CD4-positive, alpha-beta T cell (primary cell): ENCODE measurements around the gene USB1. TPM values are rescaled to one million over a fixed set of nuclear protein-coding genes. Genes with fewer than 3 reads are reported as not detected.

Source experiments
- ATAC-seq: fragments of 200-7000 bp; cut with Tn5 transposase; one replicate; pipeline ENCODE4 v1.10.0; 2022; ENCODE audit warnings: mild to moderate bottlenecking; ENCODE audit not compliant: poor library complexity
- CTCF ChIA-PET: fragments of 350-600 bp; sonication (Branson Sonifier 250); formaldehyde crosslinking; loops from one replicate; lab custom pipeline; 2021; ENCODE audit warnings: antibody characterized with exemption, inconsistent platforms; lab: Charles Lee
- POLR2A ChIA-PET: fragments of 350-600 bp; sonication (Branson Sonifier 250); formaldehyde crosslinking; loops from one replicate; lab custom pipeline; 2021; ENCODE audit warnings: antibody characterized with exemption, inconsistent platforms; lab: Charles Lee
- DNase-seq, 14 experiments: peaks; one replicate each; pipeline ENCODE4 v3.0.0-alpha.2; 2013 to 2020; ENCODE audit warnings: mixed read lengths in 2 of 14
- H3K27ac ChIP-seq, 2 donors: one replicate each; pipeline versions ENCODE4 v1.5.1 to v1.7.0; 2013; ENCODE audit warnings: low read length in 2 of 2, low read depth in 1 of 2, mild to moderate bottlenecking in 1 of 2
- H3K27me3 ChIP-seq, 2 experiments: 1 replicate in 1 of 2; 2 replicates in 1 of 2; pipeline versions ENCODE4 v1.6.1 to v1.7.0; 2013; ENCODE audit warnings: low read length in 2 of 2, control low read depth in 1 of 2, mild to moderate bottlenecking in 1 of 2, moderate library complexity in 1 of 2; ENCODE audit not compliant: insufficient read depth in 2 of 2, control insufficient read depth in 1 of 2
- H3K36me3 ChIP-seq: one replicate; pipeline ENCODE4 v1.6.1; 2013; ENCODE audit warnings: low read length, control low read depth; ENCODE audit not compliant: insufficient read depth
- H3K4me1 ChIP-seq: one replicate; pipeline ENCODE4 v1.6.1; 2013; ENCODE audit warnings: low read length, control low read depth; ENCODE audit not compliant: insufficient read depth
- H3K4me3 ChIP-seq: one replicate; pipeline ENCODE4 v1.5.1; 2013; ENCODE audit warnings: mild to moderate bottlenecking, low read length, moderate library complexity
- H3K9me3 ChIP-seq, 2 experiments: 1 replicate in 1 of 2; 2 replicates in 1 of 2; pipeline versions ENCODE4 v1.6.1 to v1.7.0; 2013; ENCODE audit warnings: low read length in 2 of 2, mild to moderate bottlenecking in 2 of 2, control low read depth in 1 of 2, moderate library complexity in 1 of 2; ENCODE audit not compliant: control insufficient read depth in 1 of 2, insufficient read depth in 1 of 2
- H3K27ac Mint-ChIP-seq: one replicate; pipeline ENCODE4 v1.8.0; 2020; ENCODE audit warnings: mixed read lengths
- H3K27me3 Mint-ChIP-seq: one replicate; pipeline ENCODE4 v1.8.0; 2021; ENCODE audit warnings: mixed read lengths
- H3K36me3 Mint-ChIP-seq: one replicate; pipeline ENCODE4 v1.8.0; 2021; ENCODE audit warnings: low read depth, mixed read lengths
- H3K4me1 Mint-ChIP-seq: one replicate; pipeline ENCODE4 v1.8.0; 2021; ENCODE audit warnings: low read depth, mixed read lengths
- H3K4me3 Mint-ChIP-seq: one replicate; pipeline ENCODE4 v1.8.0; 2020; ENCODE audit warnings: mild to moderate bottlenecking, mixed read lengths
- H3K9me3 Mint-ChIP-seq: one replicate; pipeline ENCODE4 v1.8.0; 2020; ENCODE audit warnings: mixed read lengths
- CTCF ChIP-seq: fragments of 200-600 bp; IDR thresholded peaks from one replicate; pipeline ENCODE4 v1.8.0; 2022; ENCODE audit warnings: antibody characterized with exemption, mild to moderate bottlenecking
- intact Hi-C, 2 experiments: fragments of 100-400 bp; cut with DNase I in 1 of 2; cut with micrococcal nuclease in 1 of 2; formaldehyde crosslinking; loops; one replicate each; pipeline versions ENCODE4 v1.15.1 to v1.9.0; 2023 to 2025; cut with DNase I, micrococcal nuclease
- polyA plus RNA-seq, 2 donors: library from polyadenylated mRNA; unstranded; fragments of 120-200 nt; gene quantifications; one replicate each; pipeline ENCODE4 v1.2.1, GENCODE V29; 2013
- total RNA-seq, 174 experiments: library from RNA in 2 of 174; stranded (reverse) in 2 of 174; gene quantifications; one replicate each; pipeline ENCODE4 v1.2.3 and lab custom pipeline; 2021 to 2026

USB1 gene
- total RNA-seq (10 to 100 TPM; 22.4 to 25.7 TPM), total RNA-seq (lab: John Stamatoyannopoulos, UW) (7.9 to 37.4 (median 15.8) reads per million in 172 experiments)
- 34.3 TPM for polyA plus RNA-seq (2013, experiment 1 of 2)
- 36.7 TPM for polyA plus RNA-seq (2013, experiment 2 of 2)

- H3K9me3 Mint-ChIP-seq = no peaks in the 10 kb centered on the region
- ChIA-PET POLR2A (interaction anchor here (0.8 to 5.1 kb wide), 7 partner anchors 16 to 265 kb away, joined by 3 to 34 read pairs (median 5); partner anchors contain the start of genes CFAP20 and KATNB1), CTCF (interaction anchor here (0.7 to 1.4 kb wide), 4 partner anchors 12 to 128 kb away, joined by 3 to 5 read pairs (median 3); partner anchors contain the start of gene CFAP20)
- H3K4me3 Mint-ChIP-seq = peak within 1 kb of the TSS; percentile 92
- Histone ChIP-seq H3K27ac (peak within 1 kb of the TSS; percentile 79 to 86), H3K27me3 (no peaks in the 10 kb centered on the region), H3K36me3 (peaks cover 31% of the 10 kb centered on the region), H3K9me3 (no peaks in the 10 kb centered on the region), H3K4me3 (peak within 1 kb of the TSS; percentile 96), H3K4me1 (peaks cover 59% of the 10 kb centered on the region)
- peak within 1 kb of the TSS; percentile 87 for H3K27ac Mint-ChIP-seq
- peaks cover 66% of the 10 kb centered on the region for H3K36me3 Mint-ChIP-seq
- intact Hi-C loops = loop anchor here in 1 of 2 experiments (1.0 to 10.0 kb wide), 6 partner anchors 102 to 356 kb away; partner anchors contain the start of genes CFAP20, CSNK2A2 and KIFC3
- H3K4me1 Mint-ChIP-seq = peaks cover 57% of the 10 kb centered on the region
- TF ChIP-seq CTCF = peak; percentile 68
- ATAC-seq (peak; percentile 73), DNase-seq (peak; percentile 63 to 92 (median 80))
- H3K27me3 Mint-ChIP-seq = no peaks in the 10 kb centered on the region
These were observed at the start of gene USB1 for GRCh38 chr16:58000706-58001676. TSS of gene USB1 (plus strand) at chr16:58001407. CDS start at chr16:58001484, 77 bp downstream.

DNA sequence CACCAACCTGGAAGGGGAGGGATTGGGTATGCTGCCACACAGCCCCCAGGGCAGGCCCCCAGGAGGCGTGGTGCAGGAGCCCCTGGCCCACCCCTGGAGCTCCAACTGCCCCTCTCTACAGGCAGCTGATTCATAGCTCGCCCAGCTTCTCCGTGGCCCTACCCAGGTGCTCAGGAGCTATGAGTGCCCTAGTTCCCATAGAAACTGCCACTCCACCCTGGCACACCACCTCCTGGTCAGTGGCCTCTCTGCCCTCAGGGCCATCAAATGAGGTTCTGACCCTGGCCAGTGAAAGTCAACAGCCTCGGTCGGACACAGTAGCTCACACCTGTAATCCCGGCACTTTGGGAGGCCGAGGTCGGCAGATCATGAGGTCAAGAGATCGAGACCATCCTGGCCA, 48.3 kb upstream of the USB1 start:
- H3K4me3 ChIP-seq = no peak overlapping the region
- Mint-ChIP-seq H3K4me1 (no peaks in the 10 kb centered on the region), H3K27ac (no peak overlapping the region), H3K36me3 (no peaks in the 10 kb centered on the region), H3K9me3 (no peaks in the 10 kb centered on the region), H3K27me3 (no peaks in the 10 kb centered on the region), H3K4me3 (no peak overlapping the region)
- CTCF ChIA-PET = no interaction called here
- intact Hi-C loops = no loop called here
- POLR2A ChIA-PET = no interaction called here
- no peaks in the 10 kb centered on the region for H3K4me1 ChIP-seq
- no peak for ATAC-seq
- no peak for TF ChIP-seq CTCF
- H3K27ac ChIP-seq = no peak overlapping the region
- no peaks in the 10 kb centered on the region for H3K9me3 ChIP-seq
- H3K36me3 ChIP-seq = no peaks in the 10 kb centered on the region
- peaks cover 0 to 4% of the 10 kb centered on the region in 2 experiments for H3K27me3 ChIP-seq
- DNase-seq = no peak

DNA sequence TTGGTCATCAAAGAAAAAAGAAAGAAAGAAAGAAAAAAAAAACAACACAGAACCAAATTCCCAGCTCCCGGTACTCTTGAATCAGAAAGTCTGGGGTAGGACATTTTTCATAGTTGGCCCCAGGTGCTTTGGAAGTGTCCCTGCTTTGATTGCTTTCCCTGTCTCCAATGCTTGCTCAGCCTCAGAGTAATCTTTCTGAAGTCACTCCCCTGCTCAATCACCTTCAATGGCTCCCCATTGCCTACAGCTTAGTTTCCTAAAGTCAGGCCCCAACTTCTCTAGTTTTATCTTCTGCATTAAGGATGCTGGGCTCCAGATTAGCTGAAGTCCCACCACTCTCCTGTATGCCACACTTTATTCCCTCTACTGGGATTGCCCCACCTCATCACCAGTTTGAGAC, 47.4 kb upstream of the USB1 start:
- Mint-ChIP-seq H3K27me3 (no peaks in the 10 kb centered on the region), H3K27ac (no peak overlapping the region), H3K4me1 (no peaks in the 10 kb centered on the region), H3K36me3 (no peaks in the 10 kb centered on the region), H3K4me3 (no peak overlapping the region), H3K9me3 (no peaks in the 10 kb centered on the region)
- Histone ChIP-seq H3K9me3 (no peaks in the 10 kb centered on the region), H3K4me3 (no peak overlapping the region), H3K27ac (no peak overlapping the region), H3K27me3 (peaks cover 0 to 4% of the 10 kb centered on the region in 2 experiments), H3K4me1 (no peaks in the 10 kb centered on the region), H3K36me3 (no peaks in the 10 kb centered on the region)
- ChIA-PET CTCF (no interaction called here), POLR2A (no interaction called here)
- TF ChIP-seq CTCF = no peak
- no peak for DNase-seq
- no peak for ATAC-seq
- intact Hi-C loops = no loop called here
